HG02870 (cell line): ENCODE measurements around the gene CCDC159.

Source experiments
- ATAC-seq: cut with Tn5 transposase; IDR thresholded peaks from one replicate; pipeline ENCODE4 v1.9.1; 2021; ENCODE audit warnings: mild to moderate bottlenecking, moderate library complexity; ENCODE audit not compliant: unreplicated experiment

The CCDC159 gene

GRCh38 chr19:11387162-11388034, 41.1 kb downstream of the CCDC159 start:
- no peak for ATAC-seq

- ATAC-seq: no peak
Measured at GRCh38 chr19:11390359-11390758, 44.0 kb downstream of the CCDC159 start.

- ATAC-seq: no peak
Measured at GRCh38 chr19:11390933-11391680, 44.8 kb downstream of the CCDC159 start.

- ATAC-seq: no peak
Measured at GRCh38 chr19:11397089-11397610, 50.8 kb downstream of the CCDC159 start.

- no peak for ATAC-seq
Measured at GRCh38 chr19:11399667-11400066, 53.3 kb downstream of the CCDC159 start.

- no peak for ATAC-seq
Measured at GRCh38 chr19:11400798-11401197, 54.5 kb downstream of the CCDC159 start.

GRCh38 chr19:11401808-11402543, 55.7 kb downstream of the CCDC159 start:
- ATAC-seq: no peak
